Osteoblast (primary cell): ENCODE measurements around the gene SLC39A11. TPM values are rescaled to one million over a fixed set of nuclear protein-coding genes. Genes with fewer than 3 reads are reported as not detected.

Experiments
- DNase-seq: peaks from one replicate; pipeline ENCODE4 v3.0.0; 2011; ENCODE audit warnings: low spot score, mixed read lengths; ENCODE audit not compliant: insufficient read length; ENCODE audit errors: missing footprints
- H2AFZ ChIP-seq: 2 replicates; pipeline ENCODE4 v1.6.0; 2011; ENCODE audit warnings: mild to moderate bottlenecking, low read length
- H3K27ac ChIP-seq: 2 replicates; pipeline ENCODE4 v1.5.1; 2011; ENCODE audit warnings: mild to moderate bottlenecking, low read depth, low read length, moderate library complexity
- H3K27me3 ChIP-seq: 2 replicates; pipeline ENCODE4 v1.6.0; 2012; ENCODE audit warnings: mild to moderate bottlenecking, control low read depth, inconsistent platforms, low read length, moderate library complexity; ENCODE audit not compliant: insufficient read depth
- H3K36me3 ChIP-seq: 2 replicates; pipeline ENCODE4 v1.5.1; 2011; ENCODE audit warnings: mild to moderate bottlenecking, low read length, control low read depth, moderate library complexity; ENCODE audit not compliant: insufficient read depth
- H3K4me1 ChIP-seq: 2 replicates; pipeline ENCODE4 v1.5.1; 2011; ENCODE audit warnings: mild to moderate bottlenecking, low read length, control low read depth, moderate library complexity; ENCODE audit not compliant: insufficient read depth
- H3K4me2 ChIP-seq: 2 replicates; pipeline ENCODE4 v1.6.0; 2011; ENCODE audit warnings: mild to moderate bottlenecking, low read length; ENCODE audit not compliant: insufficient read depth
- H3K4me3 ChIP-seq: fragments of 200-600 bp; sonication (generic); 3 replicates; pipeline ENCODE4 v1.5.1; 2012; ENCODE audit warnings: mild to moderate bottlenecking, low read length, inconsistent platforms; ENCODE audit not compliant: insufficient read depth
- H3K79me2 ChIP-seq: 2 replicates; pipeline ENCODE4 v1.6.0; 2012; ENCODE audit warnings: mild to moderate bottlenecking, low read length, control low read depth, inconsistent platforms; ENCODE audit not compliant: insufficient read depth
- H3K9me3 ChIP-seq: 2 replicates; pipeline ENCODE4 v1.5.1; 2011; ENCODE audit warnings: low read depth, low read length, control low read depth
- H4K20me1 ChIP-seq: 2 replicates; pipeline ENCODE4 v1.6.0; 2012; ENCODE audit warnings: mild to moderate bottlenecking, low read length, control low read depth; ENCODE audit not compliant: insufficient read depth
- CTCF ChIP-seq: IDR thresholded peaks from 2 replicates; pipeline ENCODE4 v1.5.1; 2011; ENCODE audit warnings: mild to moderate bottlenecking, low read depth, low read length, moderate library complexity; ENCODE audit errors: extremely low read depth
- total RNA-seq: library from RNA; depleted of rRNA; stranded (reverse); fragments of >200 nt; gene quantifications from 2 replicates; pipeline ENCODE4 v1.2.3, GENCODE V29; 2012

SLC39A11 gene
- total RNA-seq, 1 donor = 27.1 TPM

GRCh38 chr17:72870367-72870985 lies 222.0 kb downstream of the SLC39A11 start:
- H2AFZ ChIP-seq = no peak overlapping the region
- no peak overlapping the region for H3K4me2 ChIP-seq
- no peak for TF ChIP-seq CTCF
- no peaks in the 10 kb centered on the region for H3K36me3 ChIP-seq
- H4K20me1 ChIP-seq = peaks cover 2% of the 10 kb centered on the region
- no peak for DNase-seq
- H3K4me1 ChIP-seq = no peaks in the 10 kb centered on the region
- H3K27ac ChIP-seq = no peak overlapping the region
- no peaks in the 10 kb centered on the region for H3K9me3 ChIP-seq
- H3K79me2 ChIP-seq = no peaks in the 10 kb centered on the region
- no peak overlapping the region for H3K4me3 ChIP-seq
- no peaks in the 10 kb centered on the region for H3K27me3 ChIP-seq

GRCh38 chr17:72869630-72870029 lies 222.9 kb downstream of the SLC39A11 start:
- H3K36me3 ChIP-seq = no peaks in the 10 kb centered on the region
- H3K79me2 ChIP-seq = no peaks in the 10 kb centered on the region
- no peak for TF ChIP-seq CTCF
- no peak for DNase-seq
- no peak overlapping the region for H2AFZ ChIP-seq
- H4K20me1 ChIP-seq = peaks cover 3% of the 10 kb centered on the region
- H3K4me3 ChIP-seq = no peak overlapping the region
- no peak overlapping the region for H3K27ac ChIP-seq
- no peak overlapping the region for H3K4me2 ChIP-seq
- H3K27me3 ChIP-seq = no peaks in the 10 kb centered on the region
- H3K9me3 ChIP-seq = no peaks in the 10 kb centered on the region
- no peaks in the 10 kb centered on the region for H3K4me1 ChIP-seq

- no peak for DNase-seq
- Histone ChIP-seq H3K9me3 (no peaks in the 10 kb centered on the region), H3K27me3 (no peaks in the 10 kb centered on the region), H2AFZ (no peak overlapping the region), H3K79me2 (no peaks in the 10 kb centered on the region), H3K27ac (no peak overlapping the region), H4K20me1 (peaks cover 7% of the 10 kb centered on the region), H3K4me1 (no peaks in the 10 kb centered on the region), H3K4me2 (no peak overlapping the region), H3K36me3 (no peaks in the 10 kb centered on the region), H3K4me3 (no peak overlapping the region)
- no peak for TF ChIP-seq CTCF
These were observed 226.5 kb downstream of the SLC39A11 start for GRCh38 chr17:72865954-72866353.

GRCh38 chr17:72863526-72864211 lies 228.8 kb downstream of the SLC39A11 start:
- Histone ChIP-seq H3K9me3 (no peaks in the 10 kb centered on the region), H2AFZ (no peak overlapping the region), H3K4me1 (no peaks in the 10 kb centered on the region), H3K36me3 (no peaks in the 10 kb centered on the region), H3K27me3 (no peaks in the 10 kb centered on the region), H3K27ac (no peak overlapping the region), H3K79me2 (no peaks in the 10 kb centered on the region), H3K4me2 (no peak overlapping the region), H3K4me3 (no peak overlapping the region), H4K20me1 (peaks cover 10% of the 10 kb centered on the region)
- DNase-seq = peak; percentile 30
- TF ChIP-seq CTCF = no peak
